Kidney tubule cell (primary cell): ENCODE measurements around the gene RACGAP1.
A peak's percentile ranks its signal among the peaks of the same experiment; 100 is the strongest.
"Not testable (repeated sequence)": the region's sequence is repeated elsewhere in the genome, so short reads cannot be mapped to it uniquely, and the experiment has no call there.

ENCODE experiments used
- DNase-seq: peaks from one replicate; pipeline ENCODE4 v3.0.0-alpha.2; 2018; ENCODE audit warnings: low spot score

RACGAP1 gene

DNA sequence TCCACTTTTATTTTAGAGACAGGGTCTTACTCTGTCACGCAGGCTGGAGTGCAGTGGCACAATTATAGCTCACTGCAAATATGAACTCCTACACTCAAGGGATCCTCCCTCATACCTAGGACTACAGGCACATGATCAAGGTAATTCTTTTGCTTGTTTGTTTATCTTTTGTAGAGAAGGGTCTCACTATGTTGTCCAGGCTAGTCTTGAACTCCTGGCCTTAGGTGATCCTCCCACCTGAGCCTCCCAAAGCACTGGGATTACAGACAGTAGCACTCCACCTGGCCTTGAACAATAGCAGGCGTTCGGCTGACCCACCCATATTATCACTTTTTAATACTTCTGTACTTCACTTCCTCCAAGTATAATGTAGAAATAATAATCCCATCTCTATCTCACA, 1.4 kb upstream of the RACGAP1 start:
- DNase-seq, result no peak

DNA sequence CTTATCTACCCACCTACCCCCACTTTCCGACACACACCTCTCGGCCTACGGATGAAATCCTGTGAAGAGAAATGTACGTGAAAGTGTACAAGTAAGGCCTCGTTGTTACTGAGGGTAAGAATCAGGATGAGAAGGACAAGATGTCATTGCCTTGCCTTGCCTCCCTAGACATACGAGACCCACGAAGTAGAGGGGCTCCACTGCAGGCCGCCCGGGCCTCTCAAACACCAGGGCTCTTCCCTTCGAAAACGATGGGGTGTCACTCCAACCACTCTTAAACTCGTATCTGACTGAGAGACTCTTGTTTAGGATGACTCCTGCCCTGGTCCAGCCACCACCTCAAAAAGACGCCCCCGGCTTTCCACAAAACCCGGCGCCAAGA, 498 bp downstream of the RACGAP1 start:
- peak; percentile 23 for DNase-seq

DNA sequence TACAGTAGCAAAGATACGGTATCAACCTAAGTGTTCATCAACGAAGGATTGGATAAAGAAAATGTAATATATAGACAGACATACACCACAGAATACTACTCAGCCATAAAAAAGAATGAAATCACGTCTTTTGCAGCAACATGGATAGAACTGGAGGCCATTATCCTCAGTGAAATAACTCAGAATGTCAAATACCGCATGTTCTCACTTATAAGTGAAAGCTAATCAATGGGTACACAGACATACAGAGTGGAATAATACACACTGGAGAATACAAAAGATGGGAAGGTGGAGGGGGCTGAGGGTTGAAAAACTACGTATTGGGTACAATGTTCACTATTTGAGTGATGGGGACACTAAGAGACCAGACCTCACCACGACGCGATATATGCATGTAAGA, 1.1 kb downstream of the RACGAP1 start:
- no peak for DNase-seq

DNA sequence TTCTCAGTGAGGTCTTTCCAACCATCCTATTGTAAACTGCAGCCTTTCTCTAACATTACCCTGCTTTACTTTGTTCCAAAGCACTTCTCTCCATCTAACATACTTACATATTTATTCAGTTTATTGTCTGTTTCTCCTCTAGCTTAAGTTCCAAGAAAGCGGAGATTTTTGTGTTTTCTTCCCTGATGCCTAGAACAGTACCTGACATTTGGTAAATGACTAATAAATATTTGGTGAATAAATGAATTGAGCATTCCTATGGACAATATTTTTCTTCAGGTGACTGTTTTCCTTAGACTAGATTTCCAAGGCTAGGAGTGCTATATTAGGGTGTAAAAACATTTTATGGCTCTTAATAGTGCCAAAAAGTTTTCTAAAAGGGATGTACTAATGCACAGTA, 2.4 kb downstream of the RACGAP1 start:
- no peak for DNase-seq

DNA sequence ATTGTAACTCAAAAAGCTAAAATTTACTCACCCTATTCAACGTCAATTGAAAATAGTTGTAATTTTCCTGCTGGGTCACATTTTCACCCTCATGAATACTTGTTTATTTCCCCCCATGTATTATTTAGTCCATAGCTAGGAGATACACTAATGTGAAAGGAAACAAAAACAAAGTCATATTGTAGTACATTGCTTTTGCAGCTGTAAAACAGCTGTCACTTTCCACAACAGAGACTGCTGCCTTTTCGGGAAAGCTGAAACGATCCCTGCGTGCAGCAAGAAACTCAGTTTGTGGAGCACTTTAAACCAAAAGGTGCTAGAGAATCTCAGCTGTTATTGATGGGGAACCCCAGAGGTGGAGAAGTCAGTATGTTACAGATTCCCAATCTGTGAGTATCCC, 4.3 kb downstream of the RACGAP1 start:
- DNase-seq, result no peak

DNA sequence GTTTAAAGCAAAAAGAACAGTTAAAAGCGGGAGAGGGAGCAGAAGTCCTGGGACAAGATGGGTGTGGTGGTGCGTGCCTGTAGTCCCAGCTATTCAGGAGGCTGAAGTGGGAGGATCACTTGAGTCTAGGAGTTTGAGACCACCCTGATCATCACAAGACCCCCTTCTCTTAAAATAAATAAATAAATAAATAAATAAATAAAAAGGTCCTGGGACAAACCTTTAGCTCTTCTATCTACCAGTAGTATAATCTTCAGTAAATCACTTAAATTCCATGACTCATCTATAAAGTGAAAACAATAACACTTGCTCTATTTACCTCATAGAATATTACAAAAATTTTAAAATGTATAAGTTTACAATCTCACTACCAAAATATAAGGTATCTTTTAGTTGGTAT, 5.8 kb downstream of the RACGAP1 start:
- no peak for DNase-seq

DNA sequence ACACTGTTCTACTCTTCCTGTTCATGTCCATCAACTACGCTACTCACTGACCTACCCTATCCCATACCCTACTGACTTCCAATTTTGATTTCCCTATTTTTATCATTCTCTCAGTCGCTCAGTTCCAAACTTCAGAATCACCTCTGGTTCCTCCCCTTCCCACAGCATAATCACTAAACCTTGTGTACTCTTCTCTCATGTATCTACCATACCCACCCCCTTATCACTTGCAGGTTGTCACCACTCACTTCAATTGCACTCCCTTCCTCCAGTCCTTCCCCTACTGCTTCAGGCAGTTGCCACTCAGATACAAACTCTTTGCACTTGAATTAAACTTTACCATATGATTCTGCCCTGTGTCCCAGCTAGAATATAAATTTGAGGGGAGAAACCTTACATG, 6.3 kb downstream of the RACGAP1 start:
- no peak for DNase-seq

DNA sequence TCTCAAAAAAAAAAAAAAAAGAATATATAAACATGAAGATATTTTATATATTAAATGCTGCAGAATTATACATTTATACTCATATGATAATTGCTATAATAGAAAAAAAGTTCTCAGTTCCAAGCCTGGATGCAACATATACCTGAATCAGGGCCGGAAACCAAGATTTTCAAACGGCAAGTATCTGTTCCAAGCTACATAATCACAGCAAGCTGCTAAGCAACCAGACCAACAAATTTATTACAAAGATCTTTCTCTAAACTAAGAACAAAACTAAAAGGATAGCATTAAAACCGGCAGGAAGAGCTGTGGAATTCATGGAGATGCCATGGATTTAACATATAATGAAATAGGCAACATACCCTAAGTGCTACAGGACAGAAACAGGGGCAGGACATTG, 7.1 kb downstream of the RACGAP1 start:
- no peak for DNase-seq

DNA sequence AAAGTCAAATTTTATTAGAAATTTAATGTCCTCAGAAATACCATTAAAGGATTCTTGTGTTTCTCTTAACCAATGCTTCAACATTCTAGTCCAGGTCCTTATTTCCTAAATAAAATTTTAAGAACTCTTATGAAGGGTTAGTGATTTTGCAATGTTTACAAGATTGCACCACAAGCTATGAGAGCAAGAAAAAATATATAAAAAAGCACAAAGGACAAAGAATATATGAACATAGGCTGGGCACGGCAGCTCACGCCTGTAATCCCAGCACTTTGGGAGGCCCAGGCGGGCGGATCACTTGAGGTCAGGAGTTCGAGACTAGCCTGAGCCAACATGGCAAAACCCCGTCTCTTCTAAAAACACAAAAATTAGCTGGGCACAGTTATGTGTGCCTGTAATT, 7.7 kb downstream of the RACGAP1 start:
- no peak for DNase-seq

DNA sequence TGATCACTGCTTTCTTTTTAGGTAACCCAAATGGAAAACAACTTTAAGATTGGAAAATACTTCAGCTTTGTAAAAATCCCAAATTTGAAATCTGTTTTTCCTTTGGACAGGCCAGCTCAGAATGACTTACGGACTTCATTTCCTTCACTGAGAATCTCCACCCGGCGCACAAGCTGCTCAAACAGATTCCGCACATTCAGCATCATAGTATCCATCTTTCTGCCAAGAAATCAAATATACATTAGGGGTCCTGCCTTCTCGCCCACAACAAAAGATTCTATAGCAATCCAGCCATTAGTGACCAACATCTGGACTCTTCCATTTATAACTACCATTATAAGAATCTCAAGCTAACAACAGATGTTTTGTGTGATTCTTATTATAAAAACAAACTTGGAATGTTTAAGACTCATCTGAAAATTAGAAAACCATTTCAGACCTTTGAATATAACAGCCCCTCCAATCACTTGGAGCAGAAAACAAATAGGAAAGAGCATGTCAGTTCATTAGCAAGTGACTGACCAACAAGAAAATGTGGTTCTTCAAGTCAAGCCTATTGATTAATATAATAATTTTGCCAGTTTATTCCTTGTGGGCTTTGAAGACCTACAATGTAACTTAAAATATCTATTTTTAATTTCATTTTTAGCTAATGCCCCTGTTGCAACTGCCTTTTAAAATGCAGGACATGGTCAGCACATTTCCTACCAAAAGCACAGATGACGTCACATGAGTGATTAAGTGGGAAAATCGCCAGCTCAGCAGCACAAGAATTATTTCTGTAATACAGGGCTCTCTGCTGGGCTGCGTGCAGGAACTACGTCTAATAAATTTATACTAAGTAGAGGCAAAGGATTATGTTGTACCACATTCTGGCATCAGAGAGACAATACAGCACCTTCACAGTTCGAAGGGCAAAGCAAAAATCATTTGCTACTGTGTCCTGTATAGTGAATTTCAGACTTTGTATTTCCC, 8.5 kb downstream of the RACGAP1 start:
- DNase-seq, result peak; percentile 59

DNA sequence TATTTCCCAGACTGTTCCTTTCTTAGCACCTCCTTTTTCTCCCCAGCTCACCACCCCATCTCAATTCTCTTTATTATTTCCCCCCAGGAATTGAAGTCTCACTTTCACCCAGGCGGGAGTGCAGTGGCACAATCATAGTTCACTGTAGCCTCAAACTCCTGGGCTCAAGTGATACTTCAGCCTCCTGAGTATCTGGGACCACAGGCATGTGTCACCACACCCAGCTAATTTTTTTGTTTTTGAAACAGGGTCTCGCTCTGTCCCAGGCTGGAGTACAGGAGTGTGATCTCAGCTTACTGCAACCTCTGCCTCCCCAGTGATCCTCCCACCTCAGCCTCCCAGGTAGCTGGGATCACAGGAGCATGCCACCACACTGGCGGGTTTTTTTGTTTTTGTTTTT, 11.0 kb downstream of the RACGAP1 start:
- DNase-seq, result no peak

DNA sequence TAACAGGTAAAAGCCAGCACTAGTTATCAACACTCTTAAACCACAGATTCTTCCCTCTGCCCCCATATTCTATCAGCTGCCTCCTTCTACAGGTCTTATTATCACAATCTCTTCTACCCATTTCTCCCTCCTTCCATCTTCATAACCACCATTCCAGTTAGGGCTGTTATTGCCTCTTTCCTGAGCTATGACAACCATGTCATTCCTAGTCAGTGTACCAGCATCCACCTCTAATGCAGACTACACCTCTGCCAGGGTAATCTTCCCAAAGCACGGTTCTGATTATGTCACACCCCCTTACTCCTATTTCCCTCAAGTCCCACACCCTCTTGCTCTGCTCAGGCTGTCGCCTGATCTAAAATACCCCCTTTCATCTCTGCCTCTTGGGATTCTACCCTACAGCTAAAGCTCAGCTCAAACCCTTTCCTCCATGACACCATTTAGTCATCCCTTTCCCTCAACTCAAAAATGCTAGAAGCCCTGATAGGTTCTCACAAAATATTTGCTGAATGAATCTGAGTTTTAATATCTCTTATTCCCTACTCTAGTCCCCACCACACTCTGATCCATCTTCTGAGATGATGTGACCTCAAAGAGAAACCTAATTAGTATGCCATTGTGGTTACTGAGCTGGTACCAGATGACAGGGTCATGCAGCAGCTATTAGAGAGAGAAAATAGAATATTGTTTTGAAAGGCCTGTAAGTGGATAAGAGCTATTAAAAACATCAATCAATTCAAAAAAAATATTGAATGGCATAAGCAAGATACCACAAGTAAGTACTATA, 11.7 kb downstream of the RACGAP1 start:
- no peak for DNase-seq

DNA sequence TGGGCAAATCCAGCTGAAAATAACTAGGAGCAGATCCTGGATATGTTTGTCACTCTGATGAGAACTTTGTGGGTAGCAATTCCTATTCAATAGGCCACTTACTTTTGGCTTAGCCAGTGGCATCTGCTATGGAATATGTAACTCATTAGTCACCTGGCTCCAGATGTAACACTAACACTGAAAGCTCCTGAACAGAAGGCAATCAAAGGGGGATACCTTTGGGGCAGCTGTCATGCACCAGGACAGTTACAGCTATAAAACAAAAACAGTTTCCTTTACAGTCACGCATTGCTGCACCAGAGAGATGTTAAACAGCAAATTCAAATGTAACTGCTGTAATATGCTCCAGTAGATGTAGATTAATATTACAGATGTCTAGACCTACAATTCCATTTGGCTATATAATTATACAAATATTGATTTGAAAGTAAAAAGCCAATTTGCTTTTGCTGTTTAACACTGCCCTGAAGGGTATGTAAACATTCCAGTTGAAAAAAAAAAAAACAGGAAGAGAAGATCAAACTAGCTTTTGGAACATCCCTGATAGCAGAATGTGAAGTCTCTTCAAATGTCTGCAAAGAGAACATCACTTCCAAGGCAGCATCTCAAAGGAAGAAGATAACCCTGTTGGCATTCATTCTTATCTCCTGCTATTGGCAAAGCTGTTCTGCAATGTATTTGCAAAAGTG, 18.4 kb downstream of the RACGAP1 start:
- DNase-seq, result peak; percentile 80

DNA sequence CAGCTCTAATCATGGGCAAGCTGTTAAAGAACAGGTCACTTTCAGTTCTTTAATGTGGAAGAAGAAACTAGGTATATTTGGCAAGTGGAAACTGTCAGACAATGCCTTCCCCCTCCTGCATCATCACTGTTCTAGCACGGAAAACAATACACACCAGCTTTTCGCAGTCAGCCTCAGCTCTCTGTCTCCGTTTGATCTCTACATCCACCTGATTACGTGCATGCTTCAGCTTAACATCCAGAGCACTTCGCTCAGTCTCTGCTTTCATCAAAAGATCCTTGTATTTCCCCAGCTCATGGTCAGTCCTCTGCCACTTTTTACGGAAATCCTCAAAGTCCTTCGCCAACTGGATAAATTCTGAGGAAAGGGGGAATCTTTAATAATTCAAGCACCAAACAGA, 19.0 kb downstream of the RACGAP1 start:
- DNase-seq, result no peak

DNA sequence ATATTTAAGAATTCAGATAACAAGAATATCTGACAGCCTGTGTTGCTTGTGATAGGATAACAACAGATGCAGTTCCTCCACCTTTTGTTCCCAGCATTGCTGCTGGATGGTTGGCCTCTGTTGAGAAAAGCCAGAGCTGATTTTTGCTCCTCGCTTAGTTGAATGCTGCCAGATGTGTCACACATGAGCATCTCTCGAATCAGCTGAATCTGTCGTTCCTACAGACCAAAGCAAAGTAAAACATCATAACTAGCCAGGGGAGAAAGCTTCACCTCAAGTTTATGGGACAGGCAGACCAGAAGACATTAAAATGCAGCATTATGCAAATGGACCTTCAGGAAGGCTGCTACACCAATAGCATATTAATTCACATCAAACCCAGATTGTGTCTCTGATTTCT, 20.1 kb downstream of the RACGAP1 start:
- no peak for DNase-seq

DNA sequence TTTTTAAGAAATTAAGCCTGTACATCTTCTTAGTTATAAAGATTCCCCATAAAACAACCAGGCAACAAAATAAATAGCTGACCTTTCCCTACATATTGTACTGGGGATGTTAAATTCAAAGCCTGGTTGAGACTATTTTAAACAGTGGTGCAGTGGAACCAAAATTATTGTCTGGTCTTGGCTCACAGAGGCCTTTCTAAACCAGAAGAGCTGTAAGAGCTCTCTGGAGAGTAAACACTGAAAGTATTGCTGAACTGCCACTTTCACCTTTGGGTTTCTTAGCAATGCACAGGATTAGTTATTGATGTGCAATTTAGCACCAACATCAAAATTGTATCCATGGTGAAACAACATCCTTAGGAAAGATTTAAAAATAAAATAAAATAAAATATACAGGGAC, 20.6 kb downstream of the RACGAP1 start:
- no peak for DNase-seq

DNA sequence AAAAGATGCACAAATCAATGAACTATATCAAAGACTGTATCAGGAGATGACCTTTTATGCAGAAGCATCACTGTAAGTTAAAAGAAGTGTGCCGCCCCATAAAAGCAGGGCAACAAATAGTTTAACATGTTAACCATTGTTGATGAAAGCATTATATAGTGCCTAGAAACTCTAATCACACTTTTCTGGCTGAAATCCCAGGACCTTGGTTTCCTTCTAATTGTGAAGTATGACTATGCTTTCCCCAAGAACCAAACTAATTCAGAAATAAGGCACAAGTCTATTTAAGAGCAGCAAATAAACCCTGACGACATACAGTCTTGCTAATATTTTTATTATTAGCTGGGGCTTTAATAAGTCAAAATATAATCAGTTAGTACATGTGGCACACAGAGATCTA, 21.7 kb downstream of the RACGAP1 start:
- DNase-seq, result no peak

DNA sequence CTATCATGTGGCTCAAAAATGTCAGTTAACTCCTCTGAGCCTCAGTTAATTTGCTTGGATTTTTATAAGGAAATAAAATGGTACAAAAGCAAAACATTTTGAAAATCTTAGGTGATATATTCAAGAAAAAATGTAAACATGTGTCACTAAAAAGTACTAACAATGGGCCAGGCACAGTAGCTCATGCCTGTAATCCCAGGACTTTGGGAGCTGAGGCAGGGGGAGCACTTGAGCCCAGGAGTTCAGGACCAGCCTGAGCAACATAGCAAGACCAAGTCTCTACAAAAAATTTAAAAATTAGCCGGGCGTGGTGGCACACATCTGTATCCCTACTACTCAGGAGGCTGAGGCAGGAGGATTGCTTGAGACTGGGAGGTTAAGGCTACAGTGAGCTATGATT, 26.8 kb downstream of the RACGAP1 start:
- no peak for DNase-seq

DNA sequence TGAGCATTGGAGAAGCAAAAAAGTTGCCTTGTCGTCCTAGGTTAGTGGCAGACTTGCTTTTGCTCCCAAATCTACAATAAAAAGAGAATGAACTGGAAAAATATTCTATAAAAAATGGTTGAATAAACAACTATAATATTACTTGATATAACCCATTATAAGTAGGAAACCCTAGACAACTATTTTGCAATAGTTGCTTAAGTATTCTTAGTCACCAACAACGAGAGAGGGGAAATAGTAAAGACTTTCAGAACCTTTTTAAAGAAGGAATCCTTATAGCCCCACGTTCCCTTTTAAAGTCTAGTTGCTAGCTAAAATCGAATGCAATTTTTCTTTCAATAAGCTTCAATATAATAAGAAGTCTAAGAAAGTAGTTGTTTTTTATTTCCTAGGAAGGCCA, 35.0 kb downstream of the RACGAP1 start:
- no peak for DNase-seq

DNA sequence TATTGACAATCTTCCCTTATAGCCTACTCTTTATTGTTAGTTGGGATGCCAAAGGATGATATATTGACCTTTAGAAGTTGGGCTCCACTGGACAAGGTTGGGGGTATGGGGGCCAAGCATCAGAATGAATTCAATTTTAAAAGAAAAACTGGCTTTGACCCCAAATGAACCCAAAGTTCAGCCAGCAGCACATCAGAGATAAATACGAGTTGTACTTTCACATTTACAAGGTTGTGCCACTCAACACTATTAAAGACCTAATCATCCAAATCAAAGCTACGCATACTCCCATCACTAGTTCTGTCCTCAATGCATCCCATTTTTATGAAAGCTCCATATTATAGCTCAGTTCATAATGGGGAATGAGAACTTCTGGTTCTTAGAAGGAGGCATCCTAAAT, 35.9 kb downstream of the RACGAP1 start:
- DNase-seq, result not testable (repeated sequence)

DNA sequence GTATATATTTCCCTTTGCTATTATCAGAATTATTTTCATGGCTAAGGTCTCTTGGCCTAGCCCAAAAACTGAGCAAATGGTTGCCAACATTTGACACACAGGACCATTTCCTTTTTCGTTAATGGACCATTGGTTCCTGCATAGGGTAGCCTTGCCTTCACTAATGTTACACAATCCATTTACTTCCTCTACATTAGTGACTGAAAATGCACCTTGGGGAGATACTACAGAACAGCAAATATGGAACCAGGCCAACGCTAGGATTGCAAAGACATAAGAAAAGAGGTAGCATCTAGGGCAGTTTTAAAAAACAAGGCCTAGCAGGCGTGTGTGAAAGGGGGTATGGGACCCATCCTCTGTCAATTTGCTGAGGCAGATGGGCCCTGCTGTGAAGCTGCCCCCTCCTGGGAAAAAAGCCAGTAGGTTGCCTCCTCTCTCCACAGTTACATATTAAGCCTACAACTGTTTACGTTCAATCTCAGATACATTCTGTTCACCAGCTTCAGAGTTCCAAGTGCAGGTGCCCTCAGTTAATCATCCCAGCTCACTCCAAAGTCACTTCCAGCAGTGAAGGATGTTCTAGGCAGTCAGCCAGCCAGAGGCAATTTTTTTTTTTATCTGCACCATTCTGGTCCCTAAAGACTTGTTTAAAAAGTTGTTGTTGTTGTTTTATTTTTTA, 37.5 kb downstream of the RACGAP1 start:
- no peak for DNase-seq

DNA sequence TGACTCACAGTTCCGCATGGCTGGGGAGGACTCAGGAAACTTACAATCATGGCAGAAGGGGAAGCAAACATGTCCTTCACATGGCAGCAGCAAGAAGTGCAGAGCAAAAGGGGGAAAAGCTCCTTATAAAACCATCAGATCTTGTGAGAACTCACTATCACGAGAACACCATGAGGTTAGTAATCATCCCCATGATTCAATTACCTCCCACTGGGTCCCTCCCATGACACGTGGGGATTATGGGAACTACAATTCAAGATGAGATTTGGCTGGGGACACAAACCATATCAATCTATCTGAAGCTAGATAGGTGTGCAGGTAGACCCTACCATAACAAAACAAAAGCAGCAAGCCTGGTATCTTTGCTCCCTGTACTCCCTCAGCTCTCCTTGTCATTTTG, 38.8 kb downstream of the RACGAP1 start:
- DNase-seq, result not testable (repeated sequence)
